Measurements from ENCODE around the gene MPZL2.

DNA sequence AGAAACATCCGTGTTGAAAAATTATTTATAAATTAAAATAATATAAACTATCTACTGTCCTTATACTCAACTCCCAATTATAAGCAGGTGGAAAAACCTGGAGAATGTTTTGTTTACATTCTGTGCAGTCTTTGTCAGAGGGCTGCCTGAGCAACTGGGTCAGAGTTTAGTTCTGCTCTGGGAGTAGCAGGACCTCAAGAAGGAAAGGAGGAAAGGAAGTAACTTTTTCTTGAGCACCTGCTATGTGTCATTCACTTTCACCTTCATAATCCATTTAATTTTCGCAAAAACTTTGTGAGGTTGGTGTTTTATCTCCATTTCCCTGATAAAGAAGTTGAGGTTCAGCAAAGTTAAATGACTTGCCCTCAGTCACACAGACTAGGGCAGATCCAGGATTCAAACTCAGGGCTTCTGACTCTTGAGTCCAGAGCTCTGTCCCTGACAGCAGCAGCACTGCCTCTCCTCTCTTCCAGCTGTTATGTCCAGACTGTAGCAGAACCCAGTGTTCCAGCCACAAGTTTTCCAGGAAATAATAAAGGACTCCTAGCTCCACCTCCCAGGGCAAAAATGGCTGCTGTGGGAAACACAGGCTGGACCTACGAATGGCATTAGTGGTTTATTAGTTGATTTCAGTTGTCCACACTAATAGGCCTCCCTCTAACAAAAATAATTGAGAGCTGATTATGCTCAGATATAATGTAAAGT, 46.8 kb upstream of the MPZL2 start:
- TF ChIP-seq, protein P1, sequence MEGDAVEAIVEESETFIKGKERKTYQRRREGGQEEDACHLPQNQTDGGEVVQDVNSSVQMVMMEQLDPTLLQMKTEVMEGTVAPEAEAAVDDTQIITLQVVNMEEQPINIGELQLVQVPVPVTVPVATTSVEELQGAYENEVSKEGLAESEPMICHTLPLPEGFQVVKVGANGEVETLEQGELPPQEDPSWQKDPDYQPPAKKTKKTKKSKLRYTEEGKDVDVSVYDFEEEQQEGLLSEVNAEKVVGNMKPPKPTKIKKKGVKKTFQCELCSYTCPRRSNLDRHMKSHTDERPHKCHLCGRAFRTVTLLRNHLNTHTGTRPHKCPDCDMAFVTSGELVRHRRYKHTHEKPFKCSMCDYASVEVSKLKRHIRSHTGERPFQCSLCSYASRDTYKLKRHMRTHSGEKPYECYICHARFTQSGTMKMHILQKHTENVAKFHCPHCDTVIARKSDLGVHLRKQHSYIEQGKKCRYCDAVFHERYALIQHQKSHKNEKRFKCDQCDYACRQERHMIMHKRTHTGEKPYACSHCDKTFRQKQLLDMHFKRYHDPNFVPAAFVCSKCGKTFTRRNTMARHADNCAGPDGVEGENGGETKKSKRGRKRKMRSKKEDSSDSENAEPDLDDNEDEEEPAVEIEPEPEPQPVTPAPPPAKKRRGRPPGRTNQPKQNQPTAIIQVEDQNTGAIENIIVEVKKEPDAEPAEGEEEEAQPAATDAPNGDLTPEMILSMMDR (conservative IDR thresholded peaks at IDR 0.05; ENCODE audit: low read length), result no peak
- TF ChIP-seq EZH2phosphoT487 (IDR thresholded peaks at IDR 0.05; ENCODE audit: borderline replicate concordance), result no peak

Measured in Loucy (cell line).